Ureter (tissue), 1 donor: ENCODE measurements around the gene SORBS1. TPM values are rescaled to one million over a fixed set of nuclear protein-coding genes. Genes with fewer than 3 reads are reported as not detected.

ENCODE experiments used
- DNase-seq: peaks from one replicate; pipeline ENCODE4 v3.0.0-alpha.2; 2020; ENCODE audit warnings: low spot score
- total RNA-seq: library from RNA; stranded (reverse); gene quantifications from one replicate; pipeline ENCODE4 v1.2.4, GENCODE V29; 2023
- donor health status: DM: yes; HTN: yes; CAD: no.

The SORBS1 gene
- total RNA-seq, 1 donor from 2014 or later, result 347 TPM

GRCh38 chr10:95319239-95319638, 241.9 kb downstream of the SORBS1 start:
- no peak for DNase-seq

DNA sequence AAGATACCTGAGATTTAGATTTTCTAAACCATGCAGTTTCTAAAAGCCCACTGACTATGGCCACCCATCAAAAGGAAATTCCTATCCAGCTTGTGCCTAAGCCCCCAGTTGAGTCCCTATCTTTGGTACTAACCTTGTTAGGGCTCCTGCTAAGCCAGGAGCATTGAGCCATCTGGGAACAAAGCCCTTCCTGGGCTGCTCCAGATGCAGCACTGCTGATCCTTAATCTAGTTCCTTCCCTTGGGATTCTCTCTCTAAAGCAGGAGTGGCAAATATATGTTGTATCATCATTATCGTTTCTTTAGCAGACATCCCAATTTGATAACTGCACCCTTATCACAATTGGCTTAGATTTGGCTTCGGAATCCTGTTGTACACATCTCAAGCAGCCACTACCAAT, 245.7 kb downstream of the SORBS1 start:
- DNase-seq, result no peak

GRCh38 chr10:95314192-95314918, 246.8 kb downstream of the SORBS1 start:
- no peak for DNase-seq

DNA sequence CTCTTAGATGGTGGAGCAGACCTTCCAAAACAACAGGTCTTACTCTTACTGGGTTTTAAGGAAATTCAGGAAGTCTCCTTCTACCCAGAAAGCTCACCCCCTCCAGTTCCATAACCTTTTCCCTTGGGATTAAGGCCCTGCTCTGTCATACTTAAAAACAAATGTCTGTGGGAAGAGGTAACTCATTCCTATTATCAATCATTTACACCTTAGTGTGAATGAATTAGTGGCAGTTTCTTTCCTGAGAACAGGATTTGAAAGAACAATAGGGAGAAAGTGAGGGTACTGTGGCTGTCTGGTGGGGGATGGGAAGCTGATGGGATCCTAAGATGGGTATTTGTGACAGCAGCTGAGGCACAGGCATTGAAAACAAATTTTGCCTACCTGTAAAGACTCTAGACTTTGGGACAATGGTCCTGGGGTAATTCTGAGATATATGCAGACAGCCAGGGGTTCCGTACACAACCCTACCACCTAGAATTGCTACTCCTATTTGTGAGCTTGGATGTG, 248.1 kb downstream of the SORBS1 start:
- no peak for DNase-seq

DNA sequence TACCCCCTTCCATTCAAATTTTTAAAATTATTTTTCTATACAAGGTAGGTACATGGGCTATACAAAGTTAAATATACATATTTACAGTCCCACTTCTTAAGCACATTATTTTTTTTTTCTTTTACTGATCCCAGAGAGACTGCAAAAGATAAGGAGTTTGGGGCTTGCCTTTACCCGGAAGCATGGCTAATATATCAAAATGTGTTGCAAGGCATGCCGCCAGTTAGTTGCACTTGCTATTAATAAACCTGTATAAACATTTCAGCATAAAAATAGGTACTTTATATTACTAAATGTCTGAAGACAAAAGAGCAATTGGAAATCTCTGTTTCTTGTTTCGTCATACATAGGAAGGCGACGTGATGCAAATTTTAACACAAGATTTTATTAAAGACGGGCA, 248.9 kb downstream of the SORBS1 start:
- DNase-seq, result no peak

GRCh38 chr10:95309958-95310357, 251.2 kb downstream of the SORBS1 start:
- DNase-seq, result no peak

DNA sequence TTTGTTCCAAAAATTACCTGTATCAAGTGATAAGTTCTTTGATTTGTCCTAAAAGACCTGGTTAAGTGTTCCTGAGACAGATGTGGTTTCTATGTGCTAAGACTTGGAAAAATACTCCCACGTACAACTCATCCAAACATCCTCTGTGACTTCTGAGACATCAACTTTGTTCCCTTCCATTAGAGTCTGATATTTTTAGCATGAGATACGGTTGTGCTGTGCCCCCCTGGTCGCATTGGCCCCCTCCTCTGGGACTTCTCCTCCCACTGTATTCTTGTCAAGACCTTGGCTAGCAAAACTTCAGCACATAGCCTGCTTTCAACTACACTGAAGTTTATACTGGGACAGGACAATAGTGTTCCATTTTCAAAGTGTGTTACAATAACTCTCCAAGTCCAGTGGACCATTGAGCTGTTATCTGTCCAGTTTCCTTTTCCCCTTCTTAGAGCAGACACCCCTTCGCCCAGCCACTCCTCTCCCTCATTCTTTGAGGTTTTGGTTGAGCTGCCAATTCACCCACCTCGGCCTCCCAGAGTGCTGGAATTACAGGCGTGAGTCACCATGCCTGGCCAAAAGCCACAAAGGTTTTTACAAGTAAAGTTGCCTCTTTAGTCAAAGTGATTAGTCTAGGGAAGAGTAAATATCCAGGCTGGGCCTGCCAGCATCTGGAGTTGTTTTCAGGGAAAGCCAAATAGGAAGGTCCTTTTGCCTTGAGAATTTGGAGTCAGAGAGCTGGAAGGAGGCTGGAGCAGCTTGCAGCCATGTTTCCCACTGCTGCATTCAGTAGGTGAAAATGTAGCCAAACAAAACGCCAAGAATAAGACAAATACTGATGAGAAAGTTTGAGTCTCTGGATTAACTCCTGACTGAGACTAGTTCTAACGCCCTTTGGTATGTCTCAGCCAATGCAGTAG, 252.5 kb downstream of the SORBS1 start:
- peak; percentile 88 for DNase-seq

DNA sequence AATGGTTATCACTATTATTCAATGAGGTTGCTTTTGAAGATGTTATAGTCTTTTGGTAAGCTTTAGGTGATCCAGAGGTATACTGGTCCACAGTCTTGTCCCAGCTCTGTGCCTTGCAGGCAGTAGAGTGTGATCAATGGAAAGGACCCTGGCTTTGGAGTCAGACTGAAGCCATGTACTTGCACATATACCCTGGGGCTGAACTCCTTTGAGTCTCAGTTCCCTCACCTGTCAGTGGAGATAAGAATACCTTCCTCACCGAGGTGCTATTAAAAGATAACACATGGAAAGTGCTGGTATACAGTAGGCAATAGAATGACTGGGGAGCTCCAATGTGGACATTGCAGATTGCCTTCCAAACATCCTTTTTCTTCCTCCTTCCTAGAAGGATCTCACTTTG, 254.3 kb downstream of the SORBS1 start:
- DNase-seq, result no peak

DNA sequence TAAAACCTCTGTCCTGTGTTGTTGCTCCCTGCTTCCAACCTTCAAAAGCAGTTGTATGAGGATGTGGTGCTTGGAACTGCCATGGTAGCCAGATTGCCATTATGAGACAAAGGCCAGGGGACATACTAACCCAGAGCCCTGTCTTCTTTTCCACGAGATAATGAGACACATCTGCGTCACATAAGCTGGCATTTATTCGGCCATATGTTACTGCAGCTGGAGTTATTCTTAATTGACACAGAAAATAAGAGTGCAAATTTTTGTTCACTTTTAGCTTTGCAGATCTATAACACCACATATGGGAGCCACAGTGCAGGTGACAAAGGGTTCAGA, 254.9 kb downstream of the SORBS1 start:
- DNase-seq, result no peak

- no peak for DNase-seq
Measured at GRCh38 chr10:95305606-95306317, 255.4 kb downstream of the SORBS1 start.

- DNase-seq, result no peak
Measured at GRCh38 chr10:95304976-95305375, 256.2 kb downstream of the SORBS1 start.

DNA sequence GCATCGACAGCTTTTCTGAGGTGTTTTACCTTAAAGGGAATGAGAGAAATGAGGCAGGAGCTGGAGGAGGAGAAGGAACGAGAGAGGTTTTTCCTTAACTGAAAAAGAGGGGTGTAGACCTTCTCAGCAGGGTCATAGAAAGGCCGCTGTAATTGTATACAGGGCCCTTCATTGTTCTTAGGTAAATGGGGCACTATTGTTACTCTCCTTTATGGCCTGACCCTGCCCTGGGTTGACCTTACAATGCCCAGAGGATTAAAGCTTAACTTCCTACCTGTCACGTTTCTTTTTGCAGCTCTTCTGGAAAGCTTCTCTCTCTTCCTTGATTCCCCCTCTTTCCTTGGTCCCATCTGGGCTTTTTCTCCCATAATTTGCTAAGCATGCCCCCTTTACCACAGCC, 256.7 kb downstream of the SORBS1 start:
- no peak for DNase-seq

DNA sequence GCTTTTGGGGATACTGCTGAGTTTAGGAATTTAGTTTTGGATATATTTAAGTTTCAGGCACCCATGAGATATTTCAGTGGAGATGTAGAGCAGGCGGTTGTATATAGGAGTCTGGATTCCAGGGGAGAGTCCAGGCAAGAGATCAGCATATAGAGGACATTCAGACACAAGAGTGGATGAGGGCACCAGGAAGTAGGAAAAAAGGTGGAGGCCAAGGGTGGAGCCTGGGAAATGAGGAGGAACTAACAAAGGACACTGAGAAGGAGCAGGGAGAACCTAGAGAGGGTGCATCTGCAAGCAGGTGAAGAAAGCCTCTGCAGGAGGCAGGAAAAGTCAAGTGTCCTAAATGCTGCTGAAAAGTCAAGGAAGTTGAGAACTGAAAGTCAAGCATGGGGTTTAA, 257.2 kb downstream of the SORBS1 start:
- no peak for DNase-seq

DNA sequence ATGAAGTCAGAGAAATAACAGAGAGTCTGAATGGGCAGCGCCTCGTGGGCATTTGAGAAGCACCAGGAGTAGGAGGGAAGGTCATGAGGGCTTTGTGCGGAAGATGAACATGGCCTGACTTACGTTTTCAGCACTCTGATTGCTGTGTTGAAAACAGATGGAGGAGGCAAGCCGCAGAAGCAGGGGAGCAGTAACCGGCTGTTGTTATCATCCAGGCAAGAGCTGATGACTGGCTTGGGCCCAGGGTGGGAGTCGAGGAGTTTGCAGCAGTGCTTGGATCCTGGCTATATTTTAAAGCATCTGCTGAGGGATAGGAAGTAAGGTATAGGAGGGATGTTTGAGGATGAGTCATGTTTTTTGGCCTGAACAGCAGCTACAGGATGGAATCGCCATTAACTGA, 257.6 kb downstream of the SORBS1 start:
- DNase-seq, result no peak

DNA sequence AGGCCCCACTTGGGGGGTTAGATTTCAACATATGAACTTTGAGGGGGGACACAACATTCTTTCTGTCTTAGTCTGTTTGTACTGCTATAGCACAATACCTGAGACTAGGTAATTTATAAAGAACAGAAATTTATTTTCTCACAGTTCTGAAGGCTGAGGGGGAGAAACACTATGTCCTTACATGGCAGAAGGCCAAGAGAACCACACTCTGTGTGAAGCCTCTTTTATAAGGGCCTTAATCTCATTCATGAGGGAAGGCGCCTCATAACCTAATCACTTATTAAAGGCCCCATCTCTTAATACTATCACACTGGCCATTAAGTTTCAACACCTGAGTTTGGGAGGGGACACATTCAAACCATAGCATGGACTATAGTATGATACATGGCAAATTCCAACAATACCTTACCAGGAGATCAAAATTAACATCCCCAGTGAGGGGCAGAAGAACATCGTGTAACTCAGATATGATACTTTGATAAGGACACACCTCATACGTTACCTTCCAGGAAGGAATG, 261.1 kb downstream of the SORBS1 start:
- no peak for DNase-seq

DNA sequence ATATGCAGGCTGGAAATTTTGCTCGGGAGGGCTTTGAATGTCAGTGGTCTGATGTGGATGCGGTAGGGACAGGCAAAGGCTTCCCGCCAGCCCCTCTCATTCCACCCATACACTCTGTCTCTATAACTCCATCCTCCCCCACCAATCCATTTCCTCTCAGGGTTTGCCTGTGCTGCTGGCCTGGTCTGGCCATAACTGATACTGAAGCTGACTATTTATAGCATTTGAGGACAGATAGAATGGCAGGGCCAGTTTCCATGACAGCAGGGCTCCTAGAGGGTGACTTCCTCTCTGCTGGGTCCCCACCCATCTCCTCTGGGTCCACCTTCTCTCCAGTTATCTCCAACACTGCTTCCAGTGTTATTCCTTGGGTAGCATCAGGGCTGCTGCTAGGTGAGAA, 263.8 kb downstream of the SORBS1 start:
- no peak for DNase-seq

- DNase-seq, result no peak
Measured at GRCh38 chr10:95296764-95297163, 264.4 kb downstream of the SORBS1 start.

- peak; percentile 82 for DNase-seq
Measured at GRCh38 chr10:95295031-95295755, 266.0 kb downstream of the SORBS1 start.

- DNase-seq, result no peak
Measured at GRCh38 chr10:95293631-95294030, 267.5 kb downstream of the SORBS1 start.

- no peak for DNase-seq
Measured at GRCh38 chr10:95291365-95292039, 269.7 kb downstream of the SORBS1 start.
